ENCODE results near the gene DMBT1. TPM values are rescaled to one million over a fixed set of nuclear protein-coding genes. Genes with fewer than 3 reads are reported as not detected.
A peak's percentile ranks its signal among the peaks of the same experiment; 100 is the strongest.

The DMBT1 gene
- polyA plus RNA-seq (2012; ENCODE audit: low read depth, missing spikeins), result 0.13 TPM

DNA sequence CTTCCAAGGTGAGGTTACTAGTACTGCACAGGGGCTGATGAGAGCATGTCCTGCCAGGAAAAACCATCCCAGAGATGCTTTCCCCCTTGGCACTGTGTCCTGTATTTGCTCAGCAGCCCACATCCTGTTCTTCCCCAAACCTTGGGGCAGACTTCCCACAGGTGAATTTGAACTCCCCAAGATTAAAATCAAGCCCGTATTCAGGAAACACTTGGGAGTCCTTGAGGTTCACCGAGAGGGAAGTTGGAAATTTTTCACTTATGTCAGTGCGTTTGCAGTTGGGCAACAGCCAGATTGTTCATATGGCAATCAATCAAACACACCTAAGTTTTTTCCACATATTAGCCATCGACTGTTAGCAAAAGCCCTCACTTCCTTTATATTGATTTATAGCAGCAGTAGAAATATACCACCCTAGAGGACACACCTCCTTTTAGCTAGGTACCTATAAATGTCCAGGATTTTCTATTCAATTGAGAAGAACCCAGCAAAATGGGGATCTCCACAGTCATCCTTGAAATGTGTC, at the start of gene DMBT1:
Gene DMBT1 (plus strand): TSS at position 476 of the 526 bp plus-strand sequence. CDS start 17 bp downstream, at position 493.
- FAIRE-seq (no peak), DNase-seq (ENCODE audit: insufficient read length, low spot score) (no peak)
- TF ChIP-seq POU2F2 (IDR thresholded peaks at IDR 0.05; ENCODE audit: low read depth, low read length), result no peak
- TF ChIP-seq PAX5 (IDR thresholded peaks at IDR 0.05; ENCODE audit: insufficient read depth, low read length, severe bottlenecking), result no peak
- TF ChIP-seq POLR2AphosphoS5 (IDR thresholded peaks at IDR 0.05; ENCODE audit: low read depth, low read length), result no peak
- no peak for TF ChIP-seq POLR2A (IDR thresholded peaks at IDR 0.05; ENCODE audit: low read depth, low read length)
- no peak for TF ChIP-seq TAF1 (IDR thresholded peaks at IDR 0.05; ENCODE audit: low read depth, low read length)
- TF ChIP-seq SPI1 (IDR thresholded peaks at IDR 0.05; ENCODE audit: low read depth, low read length), result no peak

DNA sequence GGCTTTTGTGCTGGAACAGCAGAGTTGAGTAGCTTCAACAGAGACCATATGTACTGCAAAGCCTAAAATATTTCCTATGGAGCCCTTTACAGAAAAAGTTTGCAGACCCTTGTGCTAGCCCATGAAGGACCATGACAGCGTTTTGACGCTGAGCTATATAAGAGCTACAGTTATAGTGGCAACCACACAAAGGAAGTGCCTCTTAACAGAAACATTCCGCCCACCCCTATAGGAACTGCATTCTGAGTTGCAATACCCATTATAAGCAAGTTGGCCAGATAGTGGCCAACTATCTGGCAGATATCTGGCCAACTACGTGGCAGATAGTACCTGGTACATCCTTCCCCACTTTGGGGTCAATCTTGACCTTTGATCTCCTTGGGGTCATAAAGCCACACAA, 47.5 kb upstream of the DMBT1 start:
- FAIRE-seq (no peak), DNase-seq (ENCODE audit: insufficient read length, low spot score) (no peak)
- TF ChIP-seq PAX5 (IDR thresholded peaks at IDR 0.05; ENCODE audit: insufficient read depth, low read length, severe bottlenecking), result no peak
- TF ChIP-seq POU2F2 (IDR thresholded peaks at IDR 0.05; ENCODE audit: low read depth, low read length), result no peak
- TF ChIP-seq TAF1 (IDR thresholded peaks at IDR 0.05; ENCODE audit: low read depth, low read length), result no peak
- TF ChIP-seq POLR2AphosphoS5 (IDR thresholded peaks at IDR 0.05; ENCODE audit: low read depth, low read length), result no peak
- TF ChIP-seq SPI1 (IDR thresholded peaks at IDR 0.05; ENCODE audit: low read depth, low read length), result no peak
- no peak for TF ChIP-seq POLR2A (IDR thresholded peaks at IDR 0.05; ENCODE audit: low read depth, low read length)

DNA sequence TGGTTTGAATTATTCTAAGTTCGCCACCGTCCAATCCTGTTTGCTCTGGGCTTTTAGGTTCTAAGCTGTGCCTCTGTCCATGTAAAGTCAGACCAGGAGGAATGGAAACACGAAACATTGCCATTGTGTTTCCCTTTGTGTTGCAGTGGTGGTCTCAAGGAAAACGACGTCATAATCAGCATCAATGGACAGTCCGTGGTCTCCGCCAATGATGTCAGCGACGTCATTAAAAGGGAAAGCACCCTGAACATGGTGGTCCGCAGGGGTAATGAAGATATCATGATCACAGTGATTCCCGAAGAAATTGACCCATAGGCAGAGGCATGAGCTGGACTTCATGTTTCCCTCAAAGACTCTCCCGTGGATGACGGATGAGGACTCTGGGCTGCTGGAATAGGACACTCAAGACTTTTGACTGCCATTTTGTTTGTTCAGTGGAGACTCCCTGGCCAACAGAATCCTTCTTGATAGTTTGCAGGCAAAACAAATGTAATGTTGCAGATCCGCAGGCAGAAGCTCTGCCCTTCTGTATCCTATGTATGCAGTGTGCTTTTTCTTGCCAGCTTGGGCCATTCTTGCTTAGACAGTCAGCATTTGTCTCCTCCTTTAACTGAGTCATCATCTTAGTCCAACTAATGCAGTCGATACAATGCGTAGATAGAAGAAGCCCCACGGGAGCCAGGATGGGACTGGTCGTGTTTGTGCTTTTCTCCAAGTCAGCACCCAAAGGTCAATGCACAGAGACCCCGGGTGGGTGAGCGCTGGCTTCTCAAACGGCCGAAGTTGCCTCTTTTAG, 46.3 kb upstream of the DMBT1 start:
- FAIRE-seq, result no peak
- DNase-seq (ENCODE audit: insufficient read length, low spot score), result no peak
- TF ChIP-seq PAX5 (IDR thresholded peaks at IDR 0.05; ENCODE audit: insufficient read depth, low read length, severe bottlenecking) (no peak), TAF1 (IDR thresholded peaks at IDR 0.05; ENCODE audit: low read depth, low read length) (no peak), SPI1 (IDR thresholded peaks at IDR 0.05; ENCODE audit: low read depth, low read length) (no peak), POLR2AphosphoS5 (IDR thresholded peaks at IDR 0.05; ENCODE audit: low read depth, low read length) (no peak), POLR2A (IDR thresholded peaks at IDR 0.05; ENCODE audit: low read depth, low read length) (no peak), POU2F2 (IDR thresholded peaks at IDR 0.05; ENCODE audit: low read depth, low read length) (no peak)

DNA sequence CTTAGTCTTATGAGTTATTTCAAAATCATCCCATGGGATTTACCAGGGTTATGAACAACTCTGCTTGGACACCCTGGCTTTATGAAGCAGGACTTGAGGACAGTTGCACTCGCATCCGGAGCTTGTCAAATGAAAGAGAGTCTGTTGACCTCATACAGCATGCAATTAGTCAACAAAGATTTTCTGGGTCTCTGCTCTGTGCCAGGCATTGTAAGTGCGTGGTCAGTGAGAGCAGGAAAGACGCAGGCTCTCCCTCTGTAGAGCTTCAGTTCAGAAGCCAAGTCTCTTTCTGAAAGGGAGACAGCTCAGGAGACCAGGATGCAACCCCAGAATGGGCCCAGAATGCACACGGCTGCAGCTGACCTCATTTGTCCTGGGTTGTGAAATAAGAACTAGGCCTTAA, 45.5 kb upstream of the DMBT1 start:
- FAIRE-seq (no peak), DNase-seq (ENCODE audit: insufficient read length, low spot score) (no peak)
- TF ChIP-seq PAX5 (IDR thresholded peaks at IDR 0.05; ENCODE audit: insufficient read depth, low read length, severe bottlenecking) (no peak), POLR2A (IDR thresholded peaks at IDR 0.05; ENCODE audit: low read depth, low read length) (no peak), SPI1 (IDR thresholded peaks at IDR 0.05; ENCODE audit: low read depth, low read length) (no peak), POU2F2 (IDR thresholded peaks at IDR 0.05; ENCODE audit: low read depth, low read length) (no peak), TAF1 (IDR thresholded peaks at IDR 0.05; ENCODE audit: low read depth, low read length) (no peak), POLR2AphosphoS5 (IDR thresholded peaks at IDR 0.05; ENCODE audit: low read depth, low read length) (no peak)

DNA sequence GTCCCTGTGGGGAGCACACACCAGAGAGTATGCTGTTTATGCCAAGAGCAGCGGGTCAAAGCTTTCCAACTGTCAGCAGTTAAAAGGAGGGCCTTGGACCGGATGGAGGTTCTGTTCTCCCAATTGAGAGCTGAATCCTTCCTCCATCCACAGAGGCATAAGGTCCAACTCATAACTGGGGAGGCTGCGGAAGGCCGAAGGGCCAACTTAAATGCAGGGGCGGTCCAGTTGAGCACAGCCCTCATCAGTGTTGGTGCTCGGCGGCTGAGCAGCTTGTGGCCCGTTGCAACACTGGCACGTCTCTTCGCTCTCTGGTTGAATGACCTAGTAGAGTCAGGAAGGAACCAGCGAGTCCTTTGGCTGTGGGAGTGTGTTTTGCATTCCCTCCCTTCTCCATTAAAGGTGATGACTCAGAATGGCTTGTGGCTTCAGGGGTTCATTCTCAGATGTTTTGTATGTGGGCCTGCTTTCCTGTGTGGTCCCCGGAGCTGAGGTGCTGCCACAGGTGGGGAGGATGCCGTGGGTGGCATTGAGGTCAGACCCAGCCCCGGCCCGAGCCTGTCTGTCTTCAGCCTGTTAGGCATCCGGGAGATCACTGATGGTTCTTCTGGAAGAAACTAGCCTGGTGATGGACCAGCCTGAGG, 44.8 kb upstream of the DMBT1 start:
- peak; percentile 58 for FAIRE-seq
- 0 out of 2 replicates have a peak, but pooled peaks have one; percentile 28 for TF ChIP-seq POU2F2 (IDR thresholded peaks at IDR 0.05; ENCODE audit: low read depth, low read length)
- no peak for TF ChIP-seq PAX5 (IDR thresholded peaks at IDR 0.05; ENCODE audit: insufficient read depth, low read length, severe bottlenecking)
- DNase-seq (ENCODE audit: insufficient read length, low spot score), result peak; percentile 37

DNA sequence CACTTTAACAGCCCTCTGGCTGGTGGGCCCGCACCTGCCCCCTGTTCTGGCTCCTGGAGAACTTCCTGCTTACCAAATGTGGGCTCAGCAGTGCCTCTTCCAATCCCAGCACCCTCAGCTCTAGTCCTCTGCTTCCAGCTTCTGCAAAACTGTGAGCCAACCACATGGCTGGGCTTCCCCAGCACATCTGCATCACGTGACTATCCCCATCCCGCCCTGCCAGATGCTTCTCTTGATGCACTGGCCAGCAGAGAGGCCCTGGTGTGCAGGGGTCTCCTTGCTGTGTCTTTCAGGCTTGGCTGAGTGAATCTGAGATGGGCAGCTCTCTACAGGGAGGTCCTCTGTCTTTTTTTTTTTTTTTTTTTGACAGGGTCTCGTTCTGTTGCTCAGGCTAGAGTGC, 43.8 kb upstream of the DMBT1 start:
- TF ChIP-seq POLR2AphosphoS5 (IDR thresholded peaks at IDR 0.05; ENCODE audit: low read depth, low read length), result no peak
- TF ChIP-seq POLR2A (IDR thresholded peaks at IDR 0.05; ENCODE audit: low read depth, low read length), result no peak
- TF ChIP-seq SPI1 (IDR thresholded peaks at IDR 0.05; ENCODE audit: low read depth, low read length), result no peak
- TF ChIP-seq PAX5 (IDR thresholded peaks at IDR 0.05; ENCODE audit: insufficient read depth, low read length, severe bottlenecking), result no peak
- no peak for TF ChIP-seq TAF1 (IDR thresholded peaks at IDR 0.05; ENCODE audit: low read depth, low read length)
- no peak for TF ChIP-seq POU2F2 (IDR thresholded peaks at IDR 0.05; ENCODE audit: low read depth, low read length)
- FAIRE-seq, result no peak
- no peak for DNase-seq (ENCODE audit: insufficient read length, low spot score)

DNA sequence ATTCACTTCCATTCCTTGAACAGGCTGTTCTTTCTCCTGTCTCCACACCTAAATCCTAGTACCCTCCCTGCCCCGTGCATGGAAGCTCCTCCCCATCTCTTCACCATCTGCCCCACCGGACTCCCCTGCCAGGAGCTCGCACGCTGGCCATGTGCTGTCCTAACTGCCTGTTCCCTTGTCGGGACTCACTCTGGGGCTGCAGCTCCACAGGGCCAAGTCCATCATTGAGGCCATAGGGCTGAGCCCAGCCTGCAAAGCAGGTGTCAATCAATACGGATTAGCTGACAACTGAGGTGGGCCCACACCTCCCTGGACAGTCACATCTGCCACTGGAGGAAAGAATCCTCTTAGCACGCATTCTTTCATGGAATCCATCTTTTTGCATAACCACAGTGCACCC, 41.4 kb upstream of the DMBT1 start:
- FAIRE-seq, result no peak
- no peak for DNase-seq (ENCODE audit: insufficient read length, low spot score)
- TF ChIP-seq PAX5 (IDR thresholded peaks at IDR 0.05; ENCODE audit: insufficient read depth, low read length, severe bottlenecking) (no peak), POLR2AphosphoS5 (IDR thresholded peaks at IDR 0.05; ENCODE audit: low read depth, low read length) (no peak), POLR2A (IDR thresholded peaks at IDR 0.05; ENCODE audit: low read depth, low read length) (no peak), TAF1 (IDR thresholded peaks at IDR 0.05; ENCODE audit: low read depth, low read length) (no peak), POU2F2 (IDR thresholded peaks at IDR 0.05; ENCODE audit: low read depth, low read length) (no peak), SPI1 (IDR thresholded peaks at IDR 0.05; ENCODE audit: low read depth, low read length) (no peak)

DNA sequence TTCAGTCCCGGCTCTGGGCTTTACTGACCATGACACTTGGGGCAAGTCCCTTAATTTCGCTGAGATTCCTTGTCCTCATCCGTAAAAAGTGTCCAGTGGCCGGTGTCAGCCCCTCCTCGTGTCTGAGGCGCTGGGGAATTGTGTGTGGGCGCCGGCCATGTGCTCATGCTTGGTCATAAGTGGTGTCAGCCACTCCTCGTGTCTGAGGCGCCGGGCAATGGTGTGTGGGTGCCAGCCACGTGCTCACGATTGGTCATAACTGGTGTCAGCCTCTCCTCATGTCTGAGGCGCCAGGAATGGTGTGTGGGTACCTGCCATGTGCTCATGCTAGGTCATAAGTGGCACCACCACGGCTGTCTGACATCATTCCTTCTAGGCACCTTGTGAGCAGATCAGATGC, 40.7 kb upstream of the DMBT1 start:
- FAIRE-seq, result no peak
- TF ChIP-seq POU2F2 (IDR thresholded peaks at IDR 0.05; ENCODE audit: low read depth, low read length) (no peak), POLR2A (IDR thresholded peaks at IDR 0.05; ENCODE audit: low read depth, low read length) (no peak), PAX5 (IDR thresholded peaks at IDR 0.05; ENCODE audit: insufficient read depth, low read length, severe bottlenecking) (no peak), TAF1 (IDR thresholded peaks at IDR 0.05; ENCODE audit: low read depth, low read length) (no peak), POLR2AphosphoS5 (IDR thresholded peaks at IDR 0.05; ENCODE audit: low read depth, low read length) (no peak), SPI1 (IDR thresholded peaks at IDR 0.05; ENCODE audit: low read depth, low read length) (no peak)
- no peak for DNase-seq (ENCODE audit: insufficient read length, low spot score)

DNA sequence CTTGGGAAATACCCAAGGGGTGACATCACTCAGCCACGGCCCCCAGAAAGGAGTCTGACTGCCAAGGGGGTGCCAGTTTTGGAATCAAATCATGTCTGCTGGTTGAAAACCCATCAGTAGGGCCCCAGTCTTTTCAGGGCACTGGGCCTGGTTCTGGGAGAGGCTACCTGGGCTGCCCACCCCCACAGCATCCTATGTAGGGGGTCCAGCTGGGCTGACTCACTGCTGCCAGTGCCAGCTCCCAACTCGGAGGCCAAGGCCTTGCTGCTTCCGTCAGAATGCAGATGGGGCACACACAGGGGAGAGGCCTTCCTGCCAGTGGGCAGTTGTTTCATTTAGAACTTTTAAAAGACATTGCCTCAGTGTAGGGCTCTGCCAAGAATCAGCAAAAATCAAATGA, 39.5 kb upstream of the DMBT1 start:
- no peak for FAIRE-seq
- TF ChIP-seq POU2F2 (IDR thresholded peaks at IDR 0.05; ENCODE audit: low read depth, low read length) (no peak), POLR2A (IDR thresholded peaks at IDR 0.05; ENCODE audit: low read depth, low read length) (no peak), POLR2AphosphoS5 (IDR thresholded peaks at IDR 0.05; ENCODE audit: low read depth, low read length) (no peak), TAF1 (IDR thresholded peaks at IDR 0.05; ENCODE audit: low read depth, low read length) (no peak), SPI1 (IDR thresholded peaks at IDR 0.05; ENCODE audit: low read depth, low read length) (no peak)
- DNase-seq (ENCODE audit: insufficient read length, low spot score), result no peak
